Panc1 (cell line): ENCODE data around the gene CTAG2. TPM values are rescaled to one million over a fixed set of nuclear protein-coding genes. Genes with fewer than 3 reads are reported as not detected.

ENCODE experiments used
- ATAC-seq: fragments of 200-7000 bp; cut with Tn5 transposase; 2 replicates; pipeline ENCODE4 v1.9.1; 2020; ENCODE audit warnings: mild to moderate bottlenecking, moderate library complexity
- BruUV-seq: library from RNA; stranded (reverse); fragments of 400-500 nt; replicated peaks from 2 replicates; lab custom pipeline; 2021; lab: Mats Ljungman, UMichigan
- CTCF ChIA-PET: fragments of 300-600 bp; sonication (Branson Sonifier 250); formaldehyde crosslinking; loops from one replicate; lab custom pipeline; 2022; ENCODE audit warnings: antibody characterized with exemption; lab: Charles Lee
- POLR2A ChIA-PET: fragments of 300-600 bp; sonication (Branson Sonifier 250); formaldehyde crosslinking; loops from one replicate; lab custom pipeline; 2022; ENCODE audit warnings: antibody characterized with exemption; lab: Charles Lee
- DNase-seq: peaks from one replicate; pipeline ENCODE4 v3.0.0-alpha.2; 2010; ENCODE audit warnings: low read depth, low spot score
- H3K27ac ChIP-seq: 2 replicates; pipeline ENCODE4 v1.5.1; 2011; ENCODE audit warnings: mild to moderate bottlenecking, low read length, inconsistent platforms
- H3K27me3 ChIP-seq: fragments of 200-500 bp; sonication (Bioruptor generic); 2 replicates; pipeline ENCODE4 v1.6.0; 2014; ENCODE audit warnings: low read length, inconsistent platforms; ENCODE audit not compliant: control insufficient read depth, insufficient read depth
- H3K36me3 ChIP-seq: fragments of 200-500 bp; sonication (Bioruptor generic); 2 replicates; pipeline ENCODE4 v1.5.1; 2014; ENCODE audit warnings: inconsistent platforms, mild to moderate bottlenecking, low read length, moderate library complexity; ENCODE audit not compliant: control insufficient read depth, insufficient read depth
- H3K4me1 ChIP-seq: 2 replicates; pipeline ENCODE4 v1.5.1; 2011; ENCODE audit warnings: inconsistent platforms, mild to moderate bottlenecking, low read length, moderate library complexity; ENCODE audit not compliant: control insufficient read depth, insufficient read depth
- H3K4me3 ChIP-seq, 2 experiments: 2 replicates each; pipeline ENCODE4 v1.5.1; 2011 to 2012; ENCODE audit warnings: low read depth in 2 of 2, low read length in 2 of 2, mild to moderate bottlenecking in 2 of 2, inconsistent platforms in 1 of 2, moderate library complexity in 1 of 2
- H3K9me3 ChIP-seq: fragments of 200-500 bp; sonication (Bioruptor generic); 2 replicates; pipeline ENCODE4 v1.5.1; 2014; ENCODE audit warnings: low read depth, mild to moderate bottlenecking, inconsistent platforms, low read length, moderate library complexity; ENCODE audit not compliant: control insufficient read depth, insufficient read depth
- POLR2AphosphoS5 ChIP-seq: IDR thresholded peaks from 2 replicates; pipeline ENCODE4 v1.6.1; 2012; ENCODE audit warnings: mild to moderate bottlenecking, low read depth, low read length, moderate library complexity
- REST ChIP-seq, 2 experiments: IDR thresholded peaks; 2 replicates each; pipeline ENCODE4 v1.6.1; 2011 to 2012; ENCODE audit warnings: low read depth in 2 of 2, control low read depth in 1 of 2, low read length in 1 of 2, mild to moderate bottlenecking in 1 of 2, moderate library complexity in 1 of 2; ENCODE audit not compliant: insufficient read depth in 1 of 2
- SIN3A ChIP-seq: IDR thresholded peaks from 2 replicates; pipeline ENCODE4 v1.6.1; 2012; ENCODE audit warnings: low read depth, mild to moderate bottlenecking, low read length, moderate library complexity, borderline replicate concordance; ENCODE audit not compliant: insufficient read depth
- TCF7L2 ChIP-seq: IDR thresholded peaks from 2 replicates; pipeline ENCODE4 v1.6.1; 2011; ENCODE audit warnings: mild to moderate bottlenecking, low read depth, low read length, inconsistent platforms
- in situ Hi-C: cut with HindIII; loops from 2 replicates; pipeline ENCODE4 v1.10.0; 2016; ENCODE audit warnings: low sequenced_read_pairs, low pct_unique_long_range_greater_than_20kb
- intact Hi-C: fragments of 100-400 bp; cut with micrococcal nuclease; formaldehyde crosslinking; loops from one replicate; pipeline ENCODE4 v1.10.0; 2022; ENCODE audit not compliant: unreplicated experiment
- total RNA-seq: library from RNA; stranded (reverse); gene quantifications from one replicate; pipeline ENCODE4 v1.2.1, GENCODE V29; 2021; ENCODE audit not compliant: unreplicated experiment
- TF ChIP-seq, protein P1 (sequence below): fragments of 450-650 bp; IDR thresholded peaks from 2 replicates; pipeline ENCODE4 v1.5.1; 2017; ENCODE audit warnings: mild to moderate bottlenecking

Gene CTAG2
- total RNA-seq, 1 experiment from 2014 or later = not detected

GRCh38 chrX:154654925-154655324, 1.5 kb upstream of the CTAG2 start:
- H3K27me3 ChIP-seq = no peaks in the 10 kb centered on the region
- ATAC-seq (no peak), DNase-seq (no peak)
- BruUV-seq = no TSS peak
- in situ Hi-C loops = loop anchor here (25.0 kb wide), 1 partner anchor 182 kb away; the partner anchor contains the start of gene SMIM9
- TF ChIP-seq, protein P1, sequence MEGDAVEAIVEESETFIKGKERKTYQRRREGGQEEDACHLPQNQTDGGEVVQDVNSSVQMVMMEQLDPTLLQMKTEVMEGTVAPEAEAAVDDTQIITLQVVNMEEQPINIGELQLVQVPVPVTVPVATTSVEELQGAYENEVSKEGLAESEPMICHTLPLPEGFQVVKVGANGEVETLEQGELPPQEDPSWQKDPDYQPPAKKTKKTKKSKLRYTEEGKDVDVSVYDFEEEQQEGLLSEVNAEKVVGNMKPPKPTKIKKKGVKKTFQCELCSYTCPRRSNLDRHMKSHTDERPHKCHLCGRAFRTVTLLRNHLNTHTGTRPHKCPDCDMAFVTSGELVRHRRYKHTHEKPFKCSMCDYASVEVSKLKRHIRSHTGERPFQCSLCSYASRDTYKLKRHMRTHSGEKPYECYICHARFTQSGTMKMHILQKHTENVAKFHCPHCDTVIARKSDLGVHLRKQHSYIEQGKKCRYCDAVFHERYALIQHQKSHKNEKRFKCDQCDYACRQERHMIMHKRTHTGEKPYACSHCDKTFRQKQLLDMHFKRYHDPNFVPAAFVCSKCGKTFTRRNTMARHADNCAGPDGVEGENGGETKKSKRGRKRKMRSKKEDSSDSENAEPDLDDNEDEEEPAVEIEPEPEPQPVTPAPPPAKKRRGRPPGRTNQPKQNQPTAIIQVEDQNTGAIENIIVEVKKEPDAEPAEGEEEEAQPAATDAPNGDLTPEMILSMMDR = no peak
- no peaks in the 10 kb centered on the region for H3K9me3 ChIP-seq
- H3K4me3 ChIP-seq = no peak overlapping the region
- no peak overlapping the region for H3K27ac ChIP-seq
- intact Hi-C loops = no loop called here
- POLR2A ChIA-PET = no interaction called here
- CTCF ChIA-PET = no interaction called here
- H3K4me1 ChIP-seq = peaks cover 3% of the 10 kb centered on the region
- H3K36me3 ChIP-seq = no peaks in the 10 kb centered on the region

DNA sequence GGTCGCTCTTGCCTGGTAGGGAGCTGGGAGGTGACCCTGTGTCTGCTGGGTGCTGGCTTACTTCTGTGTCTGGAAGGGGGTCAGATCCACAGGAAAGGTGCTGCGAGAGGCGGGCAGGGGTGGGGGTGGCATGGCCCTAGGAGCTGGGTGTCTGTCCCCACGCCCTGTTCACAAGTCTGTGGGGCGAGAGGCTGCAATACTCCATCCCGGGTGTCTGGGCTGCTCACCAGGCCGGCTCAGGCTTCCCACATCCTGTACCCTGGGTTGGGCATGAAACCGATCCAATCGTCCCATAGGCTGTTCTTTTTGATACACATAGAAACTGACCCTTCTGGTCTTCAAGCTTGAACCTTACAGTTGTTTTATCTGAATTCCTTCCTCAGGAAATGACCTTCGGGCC, 993 bp upstream of the CTAG2 start:
- no peak for DNase-seq
- CTCF ChIA-PET = no interaction called here
- ATAC-seq = no peak
- intact Hi-C loops = no loop called here
- in situ Hi-C loops = loop anchor here (25.0 kb wide), 1 partner anchor 183 kb away; the partner anchor contains the start of gene SMIM9
- POLR2A ChIA-PET = no interaction called here
- no peaks in the 10 kb centered on the region for H3K27me3 ChIP-seq
- H3K27ac ChIP-seq = no peak overlapping the region
- H3K9me3 ChIP-seq = no peaks in the 10 kb centered on the region
- BruUV-seq = no TSS peak
- TF ChIP-seq SIN3A (no peak), REST (IDR thresholded peaks at IDR 0.05; ENCODE audit: insufficient read depth in 1 of 2, low read depth in 2 of 2, low read length in 1 of 2) (no peak), POLR2AphosphoS5 (no peak), TCF7L2 (no peak)
- TF ChIP-seq, protein P1 = no peak
- no peak overlapping the region for H3K4me3 ChIP-seq
- peaks cover 8% of the 10 kb centered on the region for H3K4me1 ChIP-seq
- H3K36me3 ChIP-seq = no peaks in the 10 kb centered on the region
